Measurements from ENCODE around the gene LRP1B.

LRP1B gene

DNA sequence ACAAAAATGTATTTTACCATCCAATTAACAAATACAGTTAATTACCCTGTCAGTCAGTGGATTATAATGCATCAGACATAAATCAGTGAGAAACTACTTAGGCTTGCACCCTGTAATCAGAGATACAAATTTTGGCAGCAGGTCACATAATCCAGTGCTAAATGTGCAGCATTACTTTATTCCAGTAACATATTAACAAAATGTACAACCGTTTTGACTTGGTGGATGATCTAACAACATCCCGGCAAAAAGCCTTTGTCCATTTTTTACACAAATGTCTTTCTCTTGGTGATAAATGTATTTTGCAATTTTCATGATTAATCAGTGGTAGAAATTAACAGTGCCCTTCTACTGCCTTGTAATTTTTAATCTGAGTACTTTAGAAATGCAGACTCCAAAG lies 162.8 kb downstream of the LRP1B start:
- no peak for TF ChIP-seq CTCF (IDR thresholded peaks at IDR 0.05)
- H3K27ac ChIP-seq = no peak overlapping the region
- no peak overlapping the region for H3K4me3 ChIP-seq (ENCODE audit: low read depth in 1 of 2, low read length in 1 of 2)
- no peaks in the 10 kb centered on the region for H3K27me3 ChIP-seq
- H3K4me1 ChIP-seq (ENCODE audit: control insufficient read depth in 1 of 2, insufficient read depth in 1 of 2, low read depth in 1 of 2, low read length in 1 of 2) = no peaks in the 10 kb centered on the region
- no peaks in the 10 kb centered on the region for H3K9me3 ChIP-seq
- no peaks in the 10 kb centered on the region for H3K36me3 ChIP-seq

- Histone ChIP-seq H3K27ac (no peak overlapping the region), H3K4me1 (ENCODE audit: control insufficient read depth in 1 of 2, insufficient read depth in 1 of 2, low read depth in 1 of 2, low read length in 1 of 2) (no peaks in the 10 kb centered on the region), H3K27me3 (no peaks in the 10 kb centered on the region), H3K9me3 (no peaks in the 10 kb centered on the region), H3K4me3 (ENCODE audit: low read depth in 1 of 2, low read length in 1 of 2) (no peak overlapping the region), H3K36me3 (no peaks in the 10 kb centered on the region)
- TF ChIP-seq CTCF (IDR thresholded peaks at IDR 0.05) = no peak
These were observed 163.3 kb downstream of the LRP1B start for GRCh38 chr2:141967503-141967902.

GRCh38 chr2:141959941-141960340 lies 170.9 kb downstream of the LRP1B start:
- Histone ChIP-seq H3K4me1 (ENCODE audit: control insufficient read depth in 1 of 2, insufficient read depth in 1 of 2, low read depth in 1 of 2, low read length in 1 of 2) (no peaks in the 10 kb centered on the region), H3K27ac (no peak overlapping the region), H3K4me3 (ENCODE audit: low read depth in 1 of 2, low read length in 1 of 2) (no peak overlapping the region), H3K27me3 (no peaks in the 10 kb centered on the region), H3K36me3 (no peaks in the 10 kb centered on the region), H3K9me3 (no peaks in the 10 kb centered on the region)
- TF ChIP-seq CTCF (IDR thresholded peaks at IDR 0.05) = no peak

- Histone ChIP-seq H3K27ac (no peak overlapping the region), H3K36me3 (no peaks in the 10 kb centered on the region), H3K4me1 (ENCODE audit: control insufficient read depth in 1 of 2, insufficient read depth in 1 of 2, low read depth in 1 of 2, low read length in 1 of 2) (no peaks in the 10 kb centered on the region), H3K27me3 (no peaks in the 10 kb centered on the region), H3K4me3 (ENCODE audit: low read depth in 1 of 2, low read length in 1 of 2) (no peak overlapping the region), H3K9me3 (no peaks in the 10 kb centered on the region)
- no peak for TF ChIP-seq CTCF (IDR thresholded peaks at IDR 0.05)
These were observed 171.8 kb downstream of the LRP1B start for GRCh38 chr2:141959016-141959415.

DNA sequence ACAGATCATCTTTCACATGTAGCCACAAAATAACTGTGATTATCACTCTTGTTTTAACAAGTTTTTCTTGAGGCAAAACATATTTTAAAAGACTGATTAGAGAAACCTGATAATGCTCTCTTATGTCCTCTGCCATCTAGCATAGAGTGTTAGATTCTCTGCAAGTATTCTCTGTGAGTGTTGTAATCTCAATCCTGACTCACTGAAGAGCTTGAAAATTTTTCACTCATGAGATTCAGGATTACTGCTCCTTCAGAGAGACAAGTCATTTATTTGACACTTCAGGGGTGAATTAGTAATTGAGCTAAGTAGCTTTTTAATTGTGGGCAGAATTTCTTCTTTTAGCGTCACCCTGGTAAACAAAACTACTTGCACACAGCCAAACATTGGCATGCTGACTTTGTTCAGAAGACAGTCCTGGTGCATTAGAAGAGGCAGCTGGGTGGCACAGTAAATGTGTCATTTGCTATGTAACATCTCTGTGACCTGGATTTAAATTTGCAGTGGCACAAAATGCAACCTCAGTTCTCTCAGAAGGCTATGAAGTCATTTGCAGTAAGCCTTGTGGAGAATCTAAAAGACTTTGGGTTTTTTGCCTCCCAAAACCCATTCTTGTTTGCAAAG lies 172.9 kb downstream of the LRP1B start:
- no peak for TF ChIP-seq CTCF (IDR thresholded peaks at IDR 0.05)
- Histone ChIP-seq H3K27me3 (no peaks in the 10 kb centered on the region), H3K4me3 (ENCODE audit: low read depth in 1 of 2, low read length in 1 of 2) (no peak overlapping the region), H3K36me3 (no peaks in the 10 kb centered on the region), H3K27ac (no peak overlapping the region), H3K4me1 (ENCODE audit: control insufficient read depth in 1 of 2, insufficient read depth in 1 of 2, low read depth in 1 of 2, low read length in 1 of 2) (no peaks in the 10 kb centered on the region), H3K9me3 (no peaks in the 10 kb centered on the region)

DNA sequence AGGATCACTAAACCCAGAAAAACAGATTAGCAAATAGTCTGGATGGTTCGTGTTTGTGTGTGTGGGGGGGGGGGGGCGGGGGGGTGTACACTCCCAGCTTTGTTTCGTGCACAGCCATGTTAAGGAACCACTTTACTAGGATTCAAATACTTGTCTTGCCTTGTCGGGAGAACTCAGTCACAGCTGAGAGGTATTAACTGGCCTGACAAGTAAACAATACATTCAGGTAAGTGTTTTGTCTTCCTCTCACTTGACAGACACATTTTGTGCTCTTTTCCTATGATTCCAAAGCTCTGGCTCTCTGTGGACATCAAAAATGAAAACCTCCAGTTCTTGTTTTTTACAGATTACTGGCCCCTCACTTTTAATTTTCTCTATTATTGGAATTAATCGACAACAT lies 173.5 kb downstream of the LRP1B start:
- Histone ChIP-seq H3K27ac (no peak overlapping the region), H3K4me3 (ENCODE audit: low read depth in 1 of 2, low read length in 1 of 2) (no peak overlapping the region), H3K4me1 (ENCODE audit: control insufficient read depth in 1 of 2, insufficient read depth in 1 of 2, low read depth in 1 of 2, low read length in 1 of 2) (no peaks in the 10 kb centered on the region), H3K9me3 (no peaks in the 10 kb centered on the region), H3K36me3 (no peaks in the 10 kb centered on the region), H3K27me3 (no peaks in the 10 kb centered on the region)
- TF ChIP-seq CTCF (IDR thresholded peaks at IDR 0.05) = no peak

Data from neutrophil (primary cell).